GM18508 (cell line): ENCODE results near the gene CYREN.
A peak's percentile ranks its signal among the peaks of the same experiment; 100 is the strongest.
"Not testable (repeated sequence)": the region's sequence is repeated elsewhere in the genome, so short reads cannot be mapped to it uniquely, and the experiment has no call there.

Source experiments
- ATAC-seq: cut with Tn5 transposase; IDR thresholded peaks from one replicate; pipeline ENCODE4 v1.9.1; 2021; ENCODE audit warnings: moderate number of reproducible peaks; ENCODE audit not compliant: insufficient read depth, unreplicated experiment

CYREN gene

DNA sequence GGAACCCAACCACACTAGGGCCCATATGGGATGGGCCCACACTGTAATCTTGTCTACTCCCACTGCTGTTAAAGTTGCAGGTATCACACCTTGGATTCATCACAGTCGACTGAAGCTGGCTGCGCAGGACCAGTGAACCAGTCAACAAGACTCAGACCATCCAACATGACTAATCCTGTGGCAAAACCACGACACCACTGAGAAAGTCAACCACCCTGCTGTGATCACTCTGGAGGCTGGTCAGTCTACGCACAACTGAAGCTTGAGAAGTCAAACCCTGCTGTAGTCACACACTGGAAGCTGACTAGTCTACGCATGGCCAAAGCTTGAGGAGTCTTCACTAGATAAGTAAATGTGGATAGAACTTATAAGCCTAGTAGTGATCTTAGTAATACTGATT, 9.6 kb upstream of the CYREN start:
- ATAC-seq = no peak

DNA sequence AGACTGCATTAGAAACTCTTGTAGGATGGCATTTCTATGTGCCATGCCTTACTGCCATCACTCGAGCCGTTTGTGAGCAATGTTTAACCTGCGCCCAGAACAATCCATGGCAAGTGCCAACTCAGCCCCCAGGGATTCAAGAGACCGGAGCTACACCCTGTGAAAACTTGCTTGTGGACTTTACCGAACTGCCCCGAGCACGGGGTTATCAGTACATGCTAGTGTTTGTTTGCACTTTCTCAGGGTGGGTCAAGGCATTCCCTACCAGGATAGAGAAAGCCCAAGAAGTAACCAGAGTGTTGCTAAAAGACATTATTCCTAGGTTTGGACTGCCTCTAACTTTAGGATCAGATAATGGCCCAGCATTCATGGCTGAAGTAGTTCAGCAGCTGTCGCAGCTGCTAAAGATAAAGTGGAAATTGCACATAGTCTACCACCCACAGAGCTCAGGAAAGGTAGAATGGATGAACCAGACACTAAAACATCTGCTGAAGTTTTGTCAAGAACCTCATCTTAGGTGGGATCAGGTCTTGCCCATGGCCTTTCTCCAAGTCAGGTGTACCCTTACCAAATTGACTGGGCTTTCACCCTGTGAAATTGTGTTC, 8.9 kb upstream of the CYREN start:
- ATAC-seq = no peak

DNA sequence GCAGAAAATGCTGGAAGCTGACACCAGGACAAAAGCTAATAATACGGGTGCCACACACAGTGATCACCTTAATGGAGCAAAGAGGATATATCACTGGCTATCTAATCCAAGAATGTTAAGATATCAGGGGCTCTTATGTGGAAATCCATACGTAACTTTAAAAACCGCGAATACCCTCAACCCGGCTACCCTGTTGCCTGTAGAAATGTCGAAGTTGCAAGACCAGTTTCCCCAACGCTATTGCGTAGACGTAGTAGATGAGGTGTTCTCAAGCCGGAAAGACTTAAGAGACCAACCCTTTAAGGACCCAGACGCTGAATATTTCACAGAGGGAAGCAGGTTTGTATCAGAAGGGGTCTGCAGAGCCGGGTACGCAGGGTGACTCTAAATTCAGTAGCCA, 7.9 kb upstream of the CYREN start:
- no peak for ATAC-seq

DNA sequence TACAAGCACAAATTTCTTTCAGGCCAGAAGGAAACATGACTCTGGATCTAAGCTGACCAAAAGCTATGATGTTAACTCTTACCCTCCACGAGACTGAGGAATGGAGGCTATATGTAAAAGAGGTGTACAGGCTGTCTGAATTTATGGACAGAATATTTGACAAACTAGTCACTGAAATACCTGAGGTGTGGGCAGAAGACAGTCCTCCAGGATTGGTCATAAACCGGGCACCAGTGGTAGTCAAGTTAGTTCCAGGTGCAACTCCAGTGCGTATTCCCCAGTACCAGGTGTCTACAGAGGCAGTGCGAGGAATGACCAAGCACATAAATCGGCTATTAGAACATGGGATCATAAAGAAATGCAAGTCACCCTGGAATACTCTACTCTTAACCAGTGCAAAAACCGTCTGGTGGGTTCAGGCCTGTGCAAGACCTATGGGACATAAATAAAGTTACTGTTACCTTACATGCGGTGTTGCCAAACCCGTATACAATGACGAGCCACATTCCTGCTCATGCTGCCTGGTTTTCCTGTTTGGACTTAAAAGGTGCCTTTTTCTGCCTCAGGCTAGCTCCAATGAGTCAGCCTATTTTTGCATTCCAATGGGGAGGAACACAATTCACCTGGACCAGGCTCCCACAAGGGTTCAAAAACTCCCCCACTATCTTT, 6.7 kb upstream of the CYREN start:
- no peak for ATAC-seq

DNA sequence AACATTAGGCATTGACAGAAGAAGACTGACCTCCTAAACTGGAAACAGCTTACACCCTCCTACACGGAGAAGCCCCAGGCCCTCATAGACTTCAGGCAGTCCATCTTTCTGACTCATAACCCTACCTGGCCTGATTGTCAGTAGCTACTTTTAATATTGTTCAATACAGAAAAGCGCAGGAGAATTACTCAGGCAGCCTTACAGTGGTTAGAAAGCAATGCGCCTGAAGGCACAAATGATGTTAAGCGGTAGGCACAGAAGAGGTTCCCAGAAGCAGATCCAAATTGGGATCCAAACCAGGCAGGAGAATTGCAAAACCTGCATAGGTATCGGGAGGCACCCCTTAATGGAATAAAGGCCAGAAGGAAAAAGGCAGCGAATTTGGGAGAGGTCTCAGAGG, 5.4 kb upstream of the CYREN start:
- no peak for ATAC-seq

DNA sequence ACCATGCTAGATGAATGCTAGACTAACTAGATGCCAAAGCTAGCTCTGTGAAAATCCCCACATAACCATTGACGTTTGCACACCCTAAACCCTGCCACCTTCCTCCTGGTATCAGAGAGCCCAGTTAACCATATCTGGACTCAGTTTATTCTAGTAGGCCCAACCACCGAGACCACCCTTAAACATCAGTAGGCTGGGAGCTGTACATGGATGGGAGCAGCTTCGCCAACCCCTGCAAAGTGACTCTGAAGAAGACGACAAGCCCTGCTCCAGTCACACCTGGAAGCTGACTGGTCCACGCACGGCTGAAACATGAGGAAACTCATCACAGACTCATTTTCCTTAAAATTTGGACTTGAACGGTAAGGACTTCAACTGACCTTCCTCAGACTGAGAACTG, 4.4 kb upstream of the CYREN start:
- ATAC-seq = no peak

DNA sequence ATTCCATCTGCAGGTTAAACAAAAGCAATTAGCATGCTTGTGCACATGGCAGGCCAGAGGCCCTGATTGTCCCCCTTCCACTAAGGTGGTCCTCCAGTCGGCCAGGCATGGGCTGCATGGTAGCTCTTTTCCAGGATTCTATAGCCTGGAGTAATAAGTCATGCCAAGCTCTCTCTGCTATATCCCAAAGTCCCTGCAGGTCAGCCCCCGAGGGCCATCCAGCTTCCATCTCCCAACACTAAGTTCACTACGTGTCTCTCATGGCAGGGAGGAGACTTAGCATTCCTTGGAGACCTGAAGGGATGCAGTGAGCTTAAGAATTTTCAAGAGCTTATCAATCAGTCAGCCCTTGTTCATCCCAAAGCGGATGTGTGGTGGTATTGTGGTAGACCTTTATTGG, 3.4 kb upstream of the CYREN start:
- ATAC-seq = not testable (repeated sequence)

DNA sequence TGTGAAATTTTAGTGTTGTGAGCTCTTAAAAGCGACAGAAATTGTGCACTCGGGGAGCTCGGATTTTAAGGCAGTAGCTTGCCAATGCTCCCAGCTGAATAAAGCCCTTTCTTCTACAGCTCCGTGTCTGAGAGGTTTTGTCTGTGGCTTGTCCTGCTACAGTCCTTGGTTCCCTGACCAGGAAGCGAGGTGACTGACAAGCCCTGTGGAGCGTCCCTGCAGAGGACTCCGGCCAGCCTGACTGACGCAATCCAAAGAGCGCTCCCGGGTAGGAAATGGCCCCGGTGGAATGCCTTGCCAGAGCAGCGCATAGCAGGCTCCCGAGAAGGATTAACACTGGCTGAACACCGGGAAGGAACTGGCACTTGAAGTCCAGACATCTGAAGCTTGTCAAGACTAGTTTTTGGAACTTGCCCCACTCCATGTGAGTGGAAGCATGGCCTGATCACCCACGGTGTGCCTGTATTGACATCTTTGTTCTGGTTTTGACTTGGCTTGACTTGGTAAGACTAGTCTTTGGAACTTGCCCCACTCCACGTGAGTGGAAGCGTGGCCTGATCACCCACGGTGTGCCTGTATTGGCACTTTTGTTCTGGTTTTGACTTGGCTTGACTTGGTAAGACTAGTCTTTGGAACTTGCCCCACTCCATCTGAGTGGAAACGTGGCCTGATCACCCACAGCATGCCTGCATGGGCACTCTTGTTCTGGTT, 1.2 kb upstream of the CYREN start:
- ATAC-seq = not testable (repeated sequence)

DNA sequence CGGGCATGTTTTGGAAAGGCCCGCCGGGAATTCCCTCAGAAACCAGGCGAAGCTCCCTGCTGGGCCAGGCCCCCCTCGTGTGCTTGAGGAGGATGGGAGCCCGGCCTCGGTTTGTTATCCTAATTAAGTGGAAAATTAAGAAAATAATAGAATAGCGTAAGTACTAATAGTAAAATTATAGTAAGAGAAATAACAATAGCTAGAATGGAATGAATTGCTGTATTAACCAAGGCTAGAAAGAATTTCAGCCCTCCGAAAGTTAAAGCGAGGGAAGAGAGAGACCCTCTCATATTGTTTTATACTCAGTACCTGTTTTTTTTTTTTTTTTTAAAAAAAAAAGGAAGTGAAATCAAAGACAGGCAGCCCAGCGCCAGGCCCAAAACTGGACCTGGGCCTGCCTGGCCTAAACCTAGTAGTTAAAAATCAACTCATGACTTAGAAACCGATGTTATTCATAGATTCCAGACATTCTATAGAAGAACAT, 533 bp upstream of the CYREN start:
- ATAC-seq = peak; percentile 25

DNA sequence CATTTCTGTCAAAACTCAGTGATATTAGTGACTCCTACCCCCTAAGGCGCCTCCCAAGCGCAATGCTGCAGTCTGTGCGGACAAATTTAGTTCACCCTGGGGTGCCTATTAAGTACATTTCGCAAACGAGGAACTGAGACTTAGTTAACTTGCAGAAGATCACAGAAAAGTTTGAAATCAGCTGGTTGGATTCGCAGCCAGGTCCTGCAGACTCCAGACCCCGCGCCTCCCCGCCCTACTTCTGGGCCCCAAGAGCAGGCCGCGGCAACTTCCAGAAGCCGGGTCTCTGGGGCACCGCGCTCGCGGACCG, 588 bp downstream of the CYREN start:
- peak; percentile 2 for ATAC-seq

DNA sequence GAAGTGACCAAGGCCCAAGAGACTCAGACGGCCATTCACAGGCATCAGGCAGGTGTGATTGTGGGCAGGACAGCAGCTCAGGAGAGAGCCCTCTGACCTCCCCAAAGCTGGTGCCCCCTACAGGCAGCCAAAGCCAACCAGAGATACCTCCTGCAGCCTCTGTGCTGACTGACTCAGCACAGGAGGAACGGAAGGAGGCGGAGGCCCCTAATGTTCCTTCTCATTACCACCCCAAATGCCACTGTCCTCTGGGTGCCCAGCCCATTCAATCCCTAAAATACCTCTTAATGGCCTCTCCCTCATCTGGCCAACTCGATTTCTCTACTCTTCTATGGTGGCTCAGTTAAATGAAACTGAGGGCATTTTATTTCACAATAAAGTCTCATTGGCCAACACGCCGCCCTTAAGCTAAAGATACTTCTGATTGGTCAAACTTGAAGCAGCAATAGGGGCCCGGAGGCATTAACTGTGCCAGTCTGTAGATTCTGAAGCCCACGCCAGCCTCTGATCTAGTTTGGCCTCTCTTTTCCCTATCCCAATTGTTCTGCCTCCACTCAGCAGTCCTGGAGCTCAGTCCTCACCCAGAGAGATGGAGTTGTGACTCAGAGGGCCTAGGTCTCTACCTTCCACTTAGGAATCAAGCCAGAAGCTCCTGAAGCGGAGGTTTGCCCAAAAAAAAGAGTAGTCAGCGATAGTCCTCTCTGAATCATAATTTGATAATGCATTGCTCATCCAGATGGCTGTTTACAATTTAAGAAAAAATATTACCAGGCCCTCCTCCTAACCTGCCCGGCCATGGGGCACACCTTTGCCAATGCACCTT, 1.2 kb downstream of the CYREN start:
- peak; percentile 37 for ATAC-seq

DNA sequence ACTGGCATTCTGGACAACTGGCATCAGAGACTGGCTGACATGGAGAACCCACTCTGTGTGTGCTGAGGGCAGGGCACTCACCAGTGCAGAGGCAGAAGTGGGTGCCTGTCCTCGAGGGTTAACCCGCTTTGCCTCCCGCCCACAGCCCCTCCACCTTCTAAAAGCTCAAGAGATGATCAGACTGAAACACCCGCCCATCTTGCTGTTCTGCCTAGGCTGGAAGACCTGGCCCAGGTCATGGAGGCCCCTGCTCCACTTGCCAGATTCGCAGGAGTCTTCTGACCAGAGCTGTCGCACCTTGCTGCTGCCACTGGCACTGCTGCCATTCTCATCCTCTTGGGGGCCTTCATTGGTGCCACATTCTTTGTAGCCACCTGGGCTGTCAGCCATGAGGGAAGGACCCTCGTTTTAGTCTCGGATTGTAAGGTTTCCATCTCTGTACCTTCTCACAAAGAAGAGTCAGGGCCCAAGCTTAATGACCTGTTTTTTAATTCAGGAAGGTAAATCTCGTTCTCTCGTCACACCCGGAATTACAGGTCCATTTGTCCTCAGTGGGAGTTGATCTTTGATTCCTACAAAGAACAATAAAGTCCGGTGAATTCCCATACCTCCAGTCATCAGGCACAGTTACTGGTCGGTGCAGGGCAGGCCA, 1.9 kb downstream of the CYREN start:
- ATAC-seq = no peak

DNA sequence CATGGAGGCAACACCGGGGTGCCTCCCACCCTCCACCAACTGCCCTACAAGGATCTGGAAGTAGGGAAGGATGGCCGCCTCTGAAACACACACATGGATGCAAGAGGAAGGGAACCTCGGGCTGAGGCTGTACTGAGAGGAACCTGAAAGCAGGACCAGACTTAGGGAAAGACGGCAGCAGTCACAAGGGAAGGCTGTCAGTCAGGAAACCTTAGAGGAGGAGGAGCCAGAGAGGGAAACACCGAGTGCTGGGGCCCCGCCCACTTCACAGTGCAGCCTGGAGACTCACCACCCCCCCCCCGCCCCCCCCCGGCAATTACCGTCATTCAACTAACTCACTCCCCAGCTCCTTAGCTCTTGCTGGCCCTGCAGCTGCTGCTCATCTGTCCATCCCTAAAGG, 2.5 kb downstream of the CYREN start:
- ATAC-seq = no peak

DNA sequence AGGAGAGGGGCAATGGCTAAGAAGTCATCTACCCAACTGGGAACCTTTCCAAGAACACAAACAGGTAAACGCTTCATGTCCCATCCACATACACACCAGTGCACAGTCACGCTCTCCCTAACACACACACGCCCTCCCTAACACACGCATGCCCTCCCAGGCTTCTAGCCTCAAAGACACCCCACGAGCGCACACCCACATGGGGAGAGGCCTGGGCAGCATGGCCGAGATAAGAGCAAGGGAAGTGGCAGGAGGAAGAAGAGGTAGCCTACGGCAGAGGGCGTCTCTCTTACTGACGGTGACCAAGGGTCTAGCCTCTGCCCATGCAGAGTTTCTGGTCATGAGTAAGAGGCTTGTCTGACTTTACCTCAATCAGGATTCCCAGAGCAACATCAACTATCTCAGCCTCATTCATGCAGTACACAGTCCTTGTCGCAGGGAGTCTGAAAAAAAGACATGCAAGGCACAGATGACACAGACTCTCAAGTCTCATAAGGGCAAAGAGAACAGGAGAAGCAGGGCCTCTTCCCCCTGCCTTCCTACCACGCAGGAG, 3.1 kb downstream of the CYREN start:
- no peak for ATAC-seq

DNA sequence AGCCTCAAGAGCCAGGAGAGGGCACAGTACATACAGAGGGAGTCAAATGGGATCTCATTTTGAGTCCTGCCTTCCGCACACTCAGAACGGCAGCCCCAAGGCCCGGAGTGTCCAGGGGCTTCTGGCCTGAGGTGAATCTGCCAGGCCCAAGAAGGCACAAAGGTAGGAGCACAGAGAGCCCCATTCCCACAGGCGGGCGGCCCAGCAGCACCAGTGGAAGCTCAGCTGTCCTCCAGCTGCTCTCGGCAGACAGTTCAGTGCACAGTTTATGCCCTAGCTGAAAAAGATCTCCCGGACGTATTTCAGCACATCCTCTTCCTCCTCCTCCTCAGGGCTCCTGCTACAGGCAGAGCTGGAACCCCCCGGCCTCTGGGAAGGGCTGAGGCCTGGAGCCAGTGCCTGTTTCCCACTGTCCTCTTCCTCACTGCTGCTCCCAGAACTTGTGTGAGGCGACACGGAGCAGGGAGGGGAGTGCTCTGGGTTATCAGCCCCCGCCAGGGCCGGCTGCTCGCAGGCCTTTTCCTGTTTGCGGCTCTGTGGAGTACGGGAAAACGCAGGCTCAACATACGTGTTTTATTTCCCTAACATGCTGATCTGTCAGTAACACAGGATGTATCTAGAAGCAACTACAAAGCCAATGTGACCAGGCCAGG, 4.0 kb downstream of the CYREN start:
- ATAC-seq = no peak

DNA sequence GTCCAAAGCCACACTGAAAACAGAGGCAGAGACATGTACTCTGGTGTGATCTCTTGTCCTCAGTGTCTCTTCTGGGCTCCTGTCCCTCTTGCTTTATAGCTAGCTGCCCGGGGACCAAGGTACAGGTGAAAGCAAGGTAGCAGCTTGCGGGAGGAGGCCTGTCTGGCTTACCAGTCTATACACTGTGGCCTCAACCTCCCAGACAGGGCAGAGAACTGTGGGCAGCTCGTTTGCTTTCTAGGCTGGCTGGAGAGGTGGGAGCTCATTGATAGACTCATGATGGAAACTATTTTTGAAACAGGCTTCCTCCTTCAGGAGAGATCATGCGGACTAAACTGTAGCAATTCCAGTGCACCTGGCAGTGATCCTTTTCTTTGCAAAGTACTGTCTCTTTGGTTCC, 4.6 kb downstream of the CYREN start:
- ATAC-seq = no peak

DNA sequence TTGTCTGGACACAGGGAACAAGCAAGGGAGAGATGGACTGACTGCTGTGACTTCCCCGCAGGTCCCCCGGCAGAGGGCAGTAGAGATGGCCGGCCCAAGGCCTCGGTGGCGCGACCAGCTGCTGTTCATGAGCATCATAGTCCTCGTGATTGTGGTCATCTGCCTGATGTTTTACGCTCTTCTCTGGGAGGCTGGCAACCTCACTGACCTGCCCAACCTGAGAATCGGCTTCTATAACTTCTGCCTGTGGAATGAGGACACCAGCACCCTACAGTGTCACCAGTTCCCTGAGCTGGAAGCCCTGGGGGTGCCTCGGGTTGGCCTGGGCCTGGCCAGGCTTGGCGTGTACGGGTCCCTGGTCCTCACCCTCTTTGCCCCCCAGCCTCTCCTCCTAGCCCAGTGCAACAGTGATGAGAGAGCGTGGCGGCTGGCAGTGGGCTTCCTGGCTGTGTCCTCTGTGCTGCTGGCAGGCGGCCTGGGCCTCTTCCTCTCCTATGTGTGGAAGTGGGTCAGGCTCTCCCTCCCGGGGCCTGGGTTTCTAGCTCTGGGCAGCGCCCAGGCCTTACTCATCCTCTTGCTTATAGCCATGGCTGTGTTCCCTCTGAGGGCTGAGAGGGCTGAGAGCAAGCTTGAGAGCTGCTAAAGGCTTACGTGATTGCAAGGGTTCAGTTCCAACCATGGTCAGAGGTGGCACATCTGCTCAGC, 6.0 kb downstream of the CYREN start:
- ATAC-seq = no peak

DNA sequence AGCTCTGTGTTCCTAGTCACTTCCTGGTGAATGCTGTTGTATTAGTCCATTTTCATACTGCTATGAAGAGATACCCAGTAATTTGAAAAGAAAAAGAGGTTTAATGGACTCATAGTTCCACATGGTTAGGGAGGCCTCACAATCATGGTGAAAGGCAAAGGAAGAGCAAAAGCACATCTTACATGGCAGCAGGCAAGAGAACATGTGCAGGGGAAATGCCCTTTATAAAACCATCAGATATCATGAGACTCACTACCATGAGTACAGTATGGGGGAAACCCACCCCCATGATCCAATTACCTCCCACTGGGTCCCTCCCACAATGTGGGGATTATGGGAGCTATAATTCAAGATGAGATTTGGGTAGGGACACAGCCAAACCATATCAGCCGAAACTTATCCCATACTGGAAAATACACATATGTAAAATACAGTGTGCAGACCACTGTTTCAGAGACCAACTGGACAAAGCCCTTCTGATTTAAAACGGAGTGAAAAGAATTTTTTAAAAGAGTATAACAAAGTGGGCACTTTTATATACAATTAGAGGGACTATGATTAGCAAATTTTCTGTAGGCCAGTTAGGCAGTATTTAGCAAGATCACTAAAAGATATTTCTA, 8.0 kb downstream of the CYREN start:
- ATAC-seq = no peak

DNA sequence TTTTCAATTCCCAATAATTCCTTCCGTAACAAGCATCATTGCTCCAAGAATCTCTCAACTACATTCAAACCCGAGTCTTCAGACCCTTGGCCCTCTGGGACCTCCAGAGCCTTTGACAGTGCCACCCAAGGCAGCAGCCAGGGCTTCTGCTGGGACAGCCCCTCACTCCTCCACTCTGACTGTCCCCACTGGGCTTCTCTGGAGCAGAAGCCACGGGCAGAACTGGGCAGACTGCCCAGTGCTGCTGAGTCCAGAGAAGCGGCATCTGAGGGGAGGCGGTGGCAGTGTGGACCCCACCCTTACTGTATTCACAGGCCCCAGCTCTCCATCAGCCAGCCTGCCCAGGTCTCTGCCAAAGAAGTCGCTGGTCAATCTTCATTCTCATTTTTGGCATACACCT, 8.8 kb downstream of the CYREN start:
- ATAC-seq = no peak
